Osteocyte (in vitro differentiated cells): ENCODE measurements around the gene RIPK4. TPM values are rescaled to one million over a fixed set of nuclear protein-coding genes. Genes with fewer than 3 reads are reported as not detected.

Source experiments
- DNase-seq: peaks from one replicate; pipeline ENCODE4 v3.0.0; 2021; ENCODE audit warnings: mixed read lengths; ENCODE audit not compliant: unreplicated experiment; ENCODE audit errors: extremely low spot score
- H3K27ac Mint-ChIP-seq: one replicate; pipeline ENCODE4 v1.8.0; 2021; ENCODE audit warnings: mild to moderate bottlenecking, mixed read lengths; ENCODE audit not compliant: unreplicated experiment
- H3K27me3 Mint-ChIP-seq: one replicate; pipeline ENCODE4 v1.8.0; 2021; ENCODE audit warnings: mixed read lengths; ENCODE audit not compliant: unreplicated experiment
- H3K36me3 Mint-ChIP-seq: one replicate; pipeline ENCODE4 v1.8.0; 2021; ENCODE audit warnings: mixed read lengths; ENCODE audit not compliant: unreplicated experiment
- H3K4me1 Mint-ChIP-seq: one replicate; pipeline ENCODE4 v1.8.0; 2021; ENCODE audit warnings: mixed read lengths; ENCODE audit not compliant: unreplicated experiment
- H3K4me3 Mint-ChIP-seq: one replicate; pipeline ENCODE4 v1.8.0; 2021; ENCODE audit warnings: mild to moderate bottlenecking, moderate library complexity, mixed read lengths; ENCODE audit not compliant: unreplicated experiment
- H3K9me3 Mint-ChIP-seq: one replicate; pipeline ENCODE4 v1.8.0; 2021; ENCODE audit warnings: mixed read lengths; ENCODE audit not compliant: unreplicated experiment
- total RNA-seq: library from RNA; stranded (reverse); gene quantifications from 2 replicates; pipeline ENCODE4 v1.2.1, GENCODE V29; 2021
- TF ChIP-seq, protein P1 (sequence below): fragments of 200-600 bp; sonication (generic); IDR thresholded peaks from 2 replicates; pipeline ENCODE4 v1.5.0; 2021; ENCODE audit warnings: antibody characterized with exemption, mild to moderate bottlenecking, moderate library complexity

RIPK4 gene
- total RNA-seq, 1 donor from 2014 or later = 2.4 TPM

DNA sequence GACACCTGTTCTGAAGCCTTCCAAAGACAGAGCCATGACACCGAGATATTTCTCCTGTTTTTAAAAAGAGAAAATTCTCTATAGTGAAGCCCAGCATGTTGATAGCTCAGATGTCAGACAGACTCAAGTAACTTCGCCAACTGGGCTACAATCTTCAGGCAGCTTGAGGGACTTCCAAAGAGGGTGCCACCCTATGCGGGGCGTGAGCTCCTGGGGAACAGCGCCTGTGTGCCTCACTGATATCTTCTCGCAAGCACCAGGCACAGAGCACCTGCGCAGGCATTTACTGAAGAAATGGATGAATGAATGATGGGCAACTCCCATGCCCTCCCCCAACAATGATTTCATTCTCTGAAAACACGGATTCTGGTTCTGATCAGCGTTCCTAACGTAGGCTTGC, 17.6 kb downstream of the RIPK4 start:
- Mint-ChIP-seq H3K27me3 (no peaks in the 10 kb centered on the region), H3K27ac (no peak overlapping the region), H3K4me3 (no peak overlapping the region), H3K4me1 (peaks cover 31% of the 10 kb centered on the region), H3K36me3 (peaks cover 1% of the 10 kb centered on the region), H3K9me3 (no peaks in the 10 kb centered on the region)
- TF ChIP-seq, protein P1, sequence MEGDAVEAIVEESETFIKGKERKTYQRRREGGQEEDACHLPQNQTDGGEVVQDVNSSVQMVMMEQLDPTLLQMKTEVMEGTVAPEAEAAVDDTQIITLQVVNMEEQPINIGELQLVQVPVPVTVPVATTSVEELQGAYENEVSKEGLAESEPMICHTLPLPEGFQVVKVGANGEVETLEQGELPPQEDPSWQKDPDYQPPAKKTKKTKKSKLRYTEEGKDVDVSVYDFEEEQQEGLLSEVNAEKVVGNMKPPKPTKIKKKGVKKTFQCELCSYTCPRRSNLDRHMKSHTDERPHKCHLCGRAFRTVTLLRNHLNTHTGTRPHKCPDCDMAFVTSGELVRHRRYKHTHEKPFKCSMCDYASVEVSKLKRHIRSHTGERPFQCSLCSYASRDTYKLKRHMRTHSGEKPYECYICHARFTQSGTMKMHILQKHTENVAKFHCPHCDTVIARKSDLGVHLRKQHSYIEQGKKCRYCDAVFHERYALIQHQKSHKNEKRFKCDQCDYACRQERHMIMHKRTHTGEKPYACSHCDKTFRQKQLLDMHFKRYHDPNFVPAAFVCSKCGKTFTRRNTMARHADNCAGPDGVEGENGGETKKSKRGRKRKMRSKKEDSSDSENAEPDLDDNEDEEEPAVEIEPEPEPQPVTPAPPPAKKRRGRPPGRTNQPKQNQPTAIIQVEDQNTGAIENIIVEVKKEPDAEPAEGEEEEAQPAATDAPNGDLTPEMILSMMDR = no peak
- DNase-seq = no peak

DNA sequence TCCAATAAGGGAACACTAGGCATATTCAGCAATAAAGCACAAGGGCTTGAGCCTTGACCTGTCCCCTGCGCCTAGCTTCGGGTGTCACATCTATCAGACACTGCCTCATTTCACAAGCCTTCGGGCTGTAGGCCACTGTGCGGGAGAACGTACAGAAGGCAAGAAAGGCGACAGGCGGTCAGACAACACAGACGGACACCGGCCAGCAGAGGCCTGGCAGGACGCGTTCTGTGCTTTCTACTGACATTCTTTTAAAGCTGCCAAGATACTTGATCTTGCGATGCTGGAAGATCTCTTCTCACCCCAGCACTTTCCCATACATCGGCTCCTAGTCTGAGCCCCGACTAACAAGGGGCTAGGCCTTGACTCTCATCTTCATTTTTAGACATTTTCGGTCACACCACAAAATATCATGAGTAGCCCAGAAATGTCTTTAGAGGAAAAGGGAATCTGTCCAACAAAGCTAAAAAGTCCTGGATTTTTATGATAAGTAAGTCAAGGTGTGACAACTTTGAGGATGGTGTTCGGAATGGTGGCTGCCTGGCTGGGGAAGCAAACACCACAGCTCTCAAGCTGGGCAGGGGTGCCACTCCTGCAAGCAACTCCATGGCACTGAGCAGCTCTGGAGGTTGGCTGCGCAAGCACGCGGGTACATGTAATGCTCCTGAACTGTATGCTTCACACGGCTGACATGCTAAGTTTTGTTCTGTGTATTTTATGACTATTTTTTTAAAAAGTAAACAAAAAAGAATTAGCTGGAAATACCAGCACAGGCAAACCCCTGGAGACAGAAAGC, 18.7 kb downstream of the RIPK4 start:
- H3K4me1 Mint-ChIP-seq = peaks cover 23% of the 10 kb centered on the region
- H3K36me3 Mint-ChIP-seq = peaks cover 4% of the 10 kb centered on the region
- H3K4me3 Mint-ChIP-seq = no peak overlapping the region
- no peak overlapping the region for H3K27ac Mint-ChIP-seq
- H3K9me3 Mint-ChIP-seq = no peaks in the 10 kb centered on the region
- no peaks in the 10 kb centered on the region for H3K27me3 Mint-ChIP-seq
- TF ChIP-seq, protein P1 = no peak
- DNase-seq = no peak

DNA sequence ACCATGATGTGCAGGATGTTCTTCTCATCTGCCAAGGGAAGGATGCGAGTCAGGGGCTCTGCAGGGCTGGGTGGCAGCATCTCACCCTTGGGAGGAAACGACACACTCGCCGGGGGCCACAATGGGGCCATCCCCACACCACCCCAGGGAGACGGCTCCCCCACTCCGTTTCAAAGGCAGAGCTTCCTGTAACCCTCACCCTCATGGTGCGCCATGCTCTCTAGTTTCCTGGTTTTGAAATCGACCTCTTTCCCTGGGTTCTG, 20.2 kb downstream of the RIPK4 start:
- H3K4me1 Mint-ChIP-seq = peaks cover 10% of the 10 kb centered on the region
- H3K27me3 Mint-ChIP-seq = no peaks in the 10 kb centered on the region
- H3K9me3 Mint-ChIP-seq = no peaks in the 10 kb centered on the region
- no peak overlapping the region for H3K4me3 Mint-ChIP-seq
- TF ChIP-seq, protein P1 = no peak
- H3K27ac Mint-ChIP-seq = no peak overlapping the region
- no peak for DNase-seq
- peaks cover 6% of the 10 kb centered on the region for H3K36me3 Mint-ChIP-seq

DNA sequence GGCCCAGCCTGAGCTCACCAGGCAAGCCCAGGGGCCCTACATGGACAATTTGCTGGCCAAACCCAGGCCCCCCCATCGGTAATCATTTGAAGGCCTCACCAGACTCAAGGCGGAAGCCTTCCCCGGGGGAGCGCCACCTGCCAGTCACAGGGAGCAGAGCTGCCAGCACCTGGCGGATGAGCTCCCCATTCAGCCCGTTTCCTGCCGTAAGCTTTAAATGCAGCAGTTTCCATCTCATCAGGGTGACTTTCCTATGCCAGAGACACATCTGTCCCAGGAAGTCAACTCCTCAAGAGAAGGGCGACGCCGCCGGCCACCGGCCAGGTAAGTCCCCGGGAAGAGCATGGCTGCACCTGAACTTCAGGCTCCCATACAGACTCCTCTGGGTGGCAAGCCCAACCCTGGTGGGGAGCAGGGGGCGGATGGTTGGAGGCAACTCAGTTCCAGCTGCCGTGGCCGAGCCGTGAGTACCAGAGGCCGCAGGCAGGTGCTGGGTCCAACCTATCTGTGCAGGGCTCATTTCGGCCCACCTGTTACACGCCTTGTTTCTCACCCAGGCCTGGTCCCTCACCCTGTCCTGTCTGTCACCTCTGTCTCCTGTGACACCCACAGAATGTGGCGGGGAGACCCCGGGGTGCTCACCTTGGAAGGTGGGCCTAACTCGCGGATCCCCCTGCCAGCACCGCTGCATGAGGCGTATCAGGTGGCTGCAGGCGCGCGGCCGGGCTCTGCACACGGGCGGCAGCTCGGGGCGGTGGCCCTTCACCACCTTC, 20.7 kb downstream of the RIPK4 start:
- peaks cover 8% of the 10 kb centered on the region for H3K36me3 Mint-ChIP-seq
- TF ChIP-seq, protein P1 = no peak
- no peak overlapping the region for H3K27ac Mint-ChIP-seq
- H3K9me3 Mint-ChIP-seq = no peaks in the 10 kb centered on the region
- DNase-seq = no peak
- H3K4me1 Mint-ChIP-seq = peaks cover 5% of the 10 kb centered on the region
- H3K4me3 Mint-ChIP-seq = no peak overlapping the region
- no peaks in the 10 kb centered on the region for H3K27me3 Mint-ChIP-seq

DNA sequence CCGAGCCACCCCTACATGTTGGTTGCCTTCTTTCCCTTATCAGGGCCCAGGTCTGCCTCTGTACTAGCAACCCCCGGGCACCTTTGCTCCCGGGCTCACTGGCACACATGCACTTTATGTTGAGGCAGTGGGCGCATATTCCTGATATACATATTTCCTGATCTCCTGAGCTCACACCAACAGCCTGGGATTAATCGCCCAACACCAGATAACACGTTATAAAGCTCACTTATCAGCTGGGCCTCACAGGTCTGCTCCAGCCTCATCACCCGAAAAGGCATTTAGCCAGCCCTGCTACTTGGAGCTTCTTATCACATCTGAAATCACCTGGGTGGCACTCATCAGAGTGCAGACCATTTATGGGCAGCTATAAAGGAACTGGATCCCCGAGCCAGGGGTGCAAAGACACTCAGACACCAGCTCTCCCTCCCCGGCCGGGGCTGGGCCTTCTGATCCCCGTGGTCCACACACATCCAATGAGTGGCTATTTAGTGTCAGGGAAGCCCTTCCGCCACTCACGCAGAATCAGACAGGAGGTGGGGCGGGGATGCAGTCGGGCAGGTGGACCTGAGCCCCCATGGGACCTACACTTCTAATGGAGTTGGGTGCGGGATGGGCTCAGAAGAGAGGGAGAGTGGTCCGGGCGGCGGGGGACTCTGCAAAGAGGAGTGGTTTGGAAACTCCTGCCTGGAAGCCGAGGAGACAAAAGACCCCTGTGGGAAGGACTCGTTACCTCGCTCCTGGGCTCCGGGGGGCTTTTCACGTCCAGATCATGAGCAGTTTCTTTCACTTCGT, 21.6 kb downstream of the RIPK4 start:
- no peaks in the 10 kb centered on the region for H3K27me3 Mint-ChIP-seq
- H3K36me3 Mint-ChIP-seq = peaks cover 9% of the 10 kb centered on the region
- H3K4me1 Mint-ChIP-seq = peaks cover under 1% of the 10 kb centered on the region
- no peak for DNase-seq
- H3K4me3 Mint-ChIP-seq = no peak overlapping the region
- H3K9me3 Mint-ChIP-seq = no peaks in the 10 kb centered on the region
- no peak overlapping the region for H3K27ac Mint-ChIP-seq
- TF ChIP-seq, protein P1 = no peak
